PC-9 (cell line): Measurements from ENCODE around the gene SCT.

Experiments
- CTCF ChIP-seq: fragments of 200-600 bp; sonication (generic); conservative IDR thresholded peaks from 2 replicates; pipeline ENCODE4 v1.6.1; 2017; ENCODE audit warnings: mixed run types, antibody characterized with exemption, mild to moderate bottlenecking, moderate library complexity
- EZH2 ChIP-seq: fragments of 200-600 bp; sonication (generic); IDR thresholded peaks from 2 replicates; pipeline ENCODE4 v1.8.0; 2017; ENCODE audit warnings: antibody characterized with exemption, low read depth

GRCh38 chr11:641806-642370 lies 14.9 kb upstream of the SCT start:
- no peak for TF ChIP-seq CTCF
- TF ChIP-seq EZH2 = no peak
